Left lung (tissue), 10 donors: ENCODE measurements around the gene PDP2. TPM values are rescaled to one million over a fixed set of nuclear protein-coding genes. Genes with fewer than 3 reads are reported as not detected.

Experiments used
- ATAC-seq: fragments of 200-7000 bp; cut with Tn5 transposase; one replicate; pipeline ENCODE4 v1.9.1; 2020; ENCODE audit warnings: moderate library complexity
- DNase-seq, 4 donors: peaks; one replicate each; pipeline ENCODE4 v3.0.0-alpha.2; 2013 to 2020
- H3K27ac ChIP-seq, 2 donors: fragments of 200-600 bp; sonication (generic) in 1 of 2; one replicate each; pipeline versions ENCODE4 v1.5.0 to v1.8.0; 2020 to 2021
- H3K27me3 ChIP-seq, 2 donors: fragments of 200-600 bp; sonication (generic) in 1 of 2; one replicate each; pipeline versions ENCODE4 v1.5.0 to v1.8.0; 2020 to 2021
- H3K36me3 ChIP-seq, 2 donors: fragments of 200-600 bp; sonication (generic) in 1 of 2; one replicate each; pipeline versions ENCODE4 v1.5.0 to v1.8.0; 2020 to 2021
- H3K4me1 ChIP-seq, 2 donors: fragments of 200-600 bp; one replicate each; pipeline ENCODE4 v1.8.0; 2021
- H3K4me3 ChIP-seq, 2 donors: fragments of 200-600 bp; sonication (generic) in 1 of 2; one replicate each; pipeline versions ENCODE4 v1.5.0 to v1.8.0; 2020 to 2021; ENCODE audit warnings: mild to moderate bottlenecking in 1 of 2
- H3K9me3 ChIP-seq, 2 donors: fragments of 200-600 bp; sonication (generic) in 1 of 2; one replicate each; pipeline versions ENCODE4 v1.5.0 to v1.8.0; 2020 to 2021
- intact Hi-C, 2 donors: fragments of 100-400 bp; cut with DNase I; formaldehyde crosslinking; loops; one replicate each; pipeline versions ENCODE4 v1.11.2 to v1.14.2; 2022
- polyA plus RNA-seq, 6 donors: library from polyadenylated mRNA; unstranded; fragments of 120-200 nt; gene quantifications; one replicate each; pipeline ENCODE4 v1.2.1, GENCODE V29; 2013; ENCODE audit not compliant: insufficient read length in 6 of 6
- total RNA-seq, 2 donors: library from RNA; stranded (reverse); fragmentation: NEBNext Ultra II Directional; extraction: Animal tissue kit (Norgen Biotek cat#: 25700); gene quantifications; one replicate each; pipeline ENCODE4 v1.2.1, GENCODE V29; 2021
- TF ChIP-seq, protein P1 (sequence below), 2 donors: fragments of 200-600 bp; sonication (generic) in 1 of 2; IDR thresholded peaks; one replicate each; pipeline versions ENCODE4 v1.5.0 to v1.8.0; 2021; ENCODE audit warnings: antibody characterized with exemption in 2 of 2
- donor health status: DM: no; HTN: yes; CAD: no.
- donor health status: DM: no; HTN: no; CAD: no.

PDP2 gene
- total and polyA plus RNA-seq, 8 donors = 8.9 to 36.3 (median 9.7) TPM

GRCh38 chr16:66906916-66907836 is 26.9 kb downstream of the PDP2 start:
- TF ChIP-seq, protein P1, sequence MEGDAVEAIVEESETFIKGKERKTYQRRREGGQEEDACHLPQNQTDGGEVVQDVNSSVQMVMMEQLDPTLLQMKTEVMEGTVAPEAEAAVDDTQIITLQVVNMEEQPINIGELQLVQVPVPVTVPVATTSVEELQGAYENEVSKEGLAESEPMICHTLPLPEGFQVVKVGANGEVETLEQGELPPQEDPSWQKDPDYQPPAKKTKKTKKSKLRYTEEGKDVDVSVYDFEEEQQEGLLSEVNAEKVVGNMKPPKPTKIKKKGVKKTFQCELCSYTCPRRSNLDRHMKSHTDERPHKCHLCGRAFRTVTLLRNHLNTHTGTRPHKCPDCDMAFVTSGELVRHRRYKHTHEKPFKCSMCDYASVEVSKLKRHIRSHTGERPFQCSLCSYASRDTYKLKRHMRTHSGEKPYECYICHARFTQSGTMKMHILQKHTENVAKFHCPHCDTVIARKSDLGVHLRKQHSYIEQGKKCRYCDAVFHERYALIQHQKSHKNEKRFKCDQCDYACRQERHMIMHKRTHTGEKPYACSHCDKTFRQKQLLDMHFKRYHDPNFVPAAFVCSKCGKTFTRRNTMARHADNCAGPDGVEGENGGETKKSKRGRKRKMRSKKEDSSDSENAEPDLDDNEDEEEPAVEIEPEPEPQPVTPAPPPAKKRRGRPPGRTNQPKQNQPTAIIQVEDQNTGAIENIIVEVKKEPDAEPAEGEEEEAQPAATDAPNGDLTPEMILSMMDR (IDR thresholded peaks at IDR 0.05) = no peak
- H3K36me3 ChIP-seq = no peaks in the 10 kb centered on the region
- peaks cover 0 to 9% of the 10 kb centered on the region in 2 donors for H3K4me1 ChIP-seq
- no peak overlapping the region for H3K27ac ChIP-seq
- no peak overlapping the region for H3K4me3 ChIP-seq
- DNase-seq = no peak
- H3K9me3 ChIP-seq = no peaks in the 10 kb centered on the region
- intact Hi-C loops = no loop called here
- ATAC-seq = no peak
- H3K27me3 ChIP-seq = no peaks in the 10 kb centered on the region

DNA sequence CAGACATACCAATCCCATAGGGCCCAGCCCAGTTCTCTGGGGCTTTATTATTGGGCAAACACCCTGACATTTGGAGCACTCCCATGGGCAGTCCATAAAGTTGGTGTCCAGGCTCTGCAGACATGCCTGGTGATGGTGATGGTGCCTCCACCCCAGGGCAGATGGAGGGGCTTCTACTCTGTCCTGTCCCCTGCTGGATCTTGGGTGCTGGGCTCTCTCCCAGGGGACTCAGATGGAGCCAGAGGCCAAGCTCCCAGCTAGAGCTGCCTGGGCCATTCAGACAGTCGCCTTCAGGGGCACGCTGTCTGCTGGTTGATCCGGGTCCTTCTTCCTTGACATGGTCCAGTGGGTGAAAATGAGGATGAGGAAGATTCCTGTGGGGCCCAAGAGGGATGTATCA is 27.8 kb downstream of the PDP2 start:
- H3K27ac ChIP-seq = no peak overlapping the region
- no peaks in the 10 kb centered on the region for H3K36me3 ChIP-seq
- no peak overlapping the region for H3K4me3 ChIP-seq
- intact Hi-C loops = no loop called here
- ATAC-seq (no peak), DNase-seq (peak in 1 of 4 donors; percentile 42)
- TF ChIP-seq, protein P1 (IDR thresholded peaks at IDR 0.05) = no peak
- no peaks in the 10 kb centered on the region for H3K27me3 ChIP-seq
- H3K4me1 ChIP-seq = peaks cover 0 to 9% of the 10 kb centered on the region in 2 donors
- H3K9me3 ChIP-seq = no peaks in the 10 kb centered on the region

DNA sequence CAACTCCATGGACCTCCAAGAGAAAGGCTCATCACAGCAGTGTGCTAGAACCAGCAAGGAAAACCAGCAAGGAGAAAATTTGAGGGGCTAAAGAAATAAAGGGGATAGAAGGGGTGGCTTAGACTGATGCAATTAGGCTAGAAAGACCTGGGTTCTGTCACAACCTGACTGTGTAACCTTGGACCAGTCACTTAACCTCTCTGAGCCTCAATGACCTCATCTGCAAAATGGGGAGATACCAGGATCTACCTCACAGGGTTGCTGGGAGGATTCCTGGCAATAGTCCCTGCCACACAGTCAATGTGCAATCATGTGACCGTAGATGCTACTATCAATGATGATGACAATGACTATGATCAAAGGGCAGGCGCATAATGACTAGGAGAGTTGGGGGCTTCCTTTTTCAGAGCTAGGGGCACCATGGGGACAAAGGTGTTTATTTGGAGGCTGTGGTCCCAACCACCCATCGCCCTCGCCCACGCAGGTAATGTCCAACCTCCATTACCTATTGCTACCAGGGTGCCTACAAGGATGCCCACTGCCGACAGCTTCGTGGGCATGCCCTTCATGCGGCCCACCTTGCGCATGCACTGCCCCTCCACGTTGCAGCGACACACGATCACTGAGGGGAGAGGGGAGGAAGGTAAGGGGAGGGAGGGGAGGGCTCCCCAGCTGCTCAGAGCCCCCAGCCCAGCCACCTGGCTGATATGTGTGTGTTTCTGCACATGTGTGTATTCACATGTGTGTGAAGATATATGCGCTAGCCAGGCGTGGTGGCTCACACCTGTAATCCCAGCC is 28.6 kb downstream of the PDP2 start:
- Histone ChIP-seq H3K27me3 (no peaks in the 10 kb centered on the region), H3K4me3 (no peak overlapping the region), H3K9me3 (no peaks in the 10 kb centered on the region), H3K36me3 (no peaks in the 10 kb centered on the region), H3K27ac (no peak overlapping the region), H3K4me1 (peaks cover 0 to 9% of the 10 kb centered on the region in 2 donors)
- TF ChIP-seq, protein P1 (IDR thresholded peaks at IDR 0.05) = no peak
- ATAC-seq (no peak), DNase-seq (peak in 1 of 4 donors; percentile 53)
- intact Hi-C loops = no loop called here

DNA sequence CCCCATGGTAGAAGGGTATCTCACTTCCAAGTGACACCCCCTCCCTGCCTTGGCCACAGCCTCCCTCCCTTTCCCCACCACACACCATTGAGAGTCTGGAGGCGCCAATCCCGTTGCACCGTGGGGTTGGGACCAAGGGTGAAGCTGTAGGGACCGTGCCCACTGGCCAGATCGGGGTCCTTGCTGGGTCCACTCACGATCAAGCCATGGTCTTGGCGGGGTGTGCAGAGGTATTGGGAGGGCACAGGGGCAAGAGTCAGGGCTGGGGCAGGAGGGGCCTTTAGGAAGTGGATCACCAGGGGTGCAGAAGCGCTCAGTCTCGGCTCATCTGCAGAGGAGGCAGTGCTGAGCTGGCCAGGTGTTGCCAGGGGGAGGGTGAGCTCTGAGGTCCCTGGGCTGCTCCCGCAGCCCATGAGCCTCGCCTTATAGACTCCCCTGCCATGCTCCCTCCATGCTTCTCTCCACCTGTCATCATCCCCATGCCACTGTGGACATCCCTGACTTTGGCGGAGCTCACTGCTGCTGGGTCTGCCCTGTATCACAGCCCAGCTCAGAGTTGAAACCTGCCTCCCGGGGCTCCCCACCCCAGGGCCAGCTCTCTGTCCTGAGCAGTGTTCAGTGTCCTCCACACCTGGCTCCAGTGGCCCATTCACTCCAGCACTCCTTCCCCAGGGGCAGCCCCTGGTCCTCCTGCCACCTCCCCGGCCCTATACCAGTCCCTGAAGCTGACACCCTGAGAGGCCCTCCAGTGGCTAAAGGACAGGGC is 30.0 kb downstream of the PDP2 start:
- intact Hi-C loops = no loop called here
- Histone ChIP-seq H3K4me1 (peaks cover 0 to 5% of the 10 kb centered on the region in 2 donors), H3K9me3 (no peaks in the 10 kb centered on the region), H3K27me3 (no peaks in the 10 kb centered on the region), H3K36me3 (no peaks in the 10 kb centered on the region), H3K27ac (no peak overlapping the region), H3K4me3 (no peak overlapping the region)
- no peak for ATAC-seq
- no peak for DNase-seq
- TF ChIP-seq, protein P1 (IDR thresholded peaks at IDR 0.05) = no peak
